HepG2 (cell line): ENCODE measurements around the gene CASKIN2. TPM values are rescaled to one million over a fixed set of nuclear protein-coding genes. Genes with fewer than 3 reads are reported as not detected.

Experiments
- ATRX ChIP-seq: sonication (generic); formaldehyde crosslinking; IDR thresholded peaks from 2 replicates; pipeline ENCODE4 v1.4.0; 2020; ENCODE audit warnings: missing genetic modification reagents, borderline replicate concordance
- CEBPB ChIP-seq: IDR thresholded peaks from 2 replicates; pipeline ENCODE4 v1.6.1; 2011; ENCODE audit warnings: low read depth, low read length, improper control_type of control experiment, borderline replicate concordance
- FLYWCH1 ChIP-seq: sonication (generic); formaldehyde crosslinking; IDR thresholded peaks from 2 replicates; pipeline ENCODE4 v1.8.1; 2023; ENCODE audit warnings: mild to moderate bottlenecking, missing genetic modification reagents
- GLI4 ChIP-seq: sonication (generic); formaldehyde crosslinking; IDR thresholded peaks from 2 replicates; pipeline ENCODE4 v1.5.1; 2020; ENCODE audit warnings: missing genetic modification reagents, mild to moderate bottlenecking, moderate library complexity, borderline replicate concordance
- KLF11 ChIP-seq: IDR thresholded peaks from 2 replicates; pipeline ENCODE4 v1.6.1; 2016; ENCODE audit warnings: missing compliant biosample characterization
- MTA3 ChIP-seq: sonication (generic); formaldehyde crosslinking; IDR thresholded peaks from 2 replicates; pipeline ENCODE4 v1.4.0; 2020; ENCODE audit warnings: missing genetic modification reagents
- NR1H2 ChIP-seq: sonication (generic); formaldehyde crosslinking; IDR thresholded peaks from 2 replicates; pipeline ENCODE4 v1.8.1; 2022; ENCODE audit warnings: low read depth, missing genetic modification reagents, borderline replicate concordance
- PAX8 ChIP-seq: sonication (generic); formaldehyde crosslinking; IDR thresholded peaks from 2 replicates; pipeline ENCODE4 v1.8.0; 2022; ENCODE audit warnings: mild to moderate bottlenecking, missing genetic modification reagents, borderline replicate concordance
- RFXANK ChIP-seq: IDR thresholded peaks from 2 replicates; pipeline ENCODE4 v1.6.1; 2016
- SRSF9 ChIP-seq: fragments of 200-400 bp; formaldehyde crosslinking; IDR thresholded peaks from 2 replicates; pipeline ENCODE4 v1.6.1; 2018; ENCODE audit warnings: borderline replicate concordance, mild to moderate bottlenecking, low read depth, low read length; ENCODE audit not compliant: insufficient read depth, poor library complexity, severe bottlenecking
- TSC22D2 ChIP-seq: sonication (generic); formaldehyde crosslinking; IDR thresholded peaks from 2 replicates; pipeline ENCODE4 v1.5.1; 2020; ENCODE audit warnings: missing genetic modification reagents, mild to moderate bottlenecking, borderline replicate concordance
- ZBTB20 ChIP-seq: sonication (generic); formaldehyde crosslinking; IDR thresholded peaks from 2 replicates; pipeline ENCODE4 v1.8.1; 2023; ENCODE audit warnings: missing genetic modification reagents, low read depth, mild to moderate bottlenecking, borderline replicate concordance
- ZBTB7B ChIP-seq: sonication (generic); formaldehyde crosslinking; IDR thresholded peaks from 2 replicates; pipeline ENCODE4 v1.4.0; 2020; ENCODE audit warnings: missing genetic modification reagents
- ZFP36L1 ChIP-seq: sonication (generic); formaldehyde crosslinking; IDR thresholded peaks from 2 replicates; pipeline ENCODE4 v1.8.0; 2022; ENCODE audit warnings: mild to moderate bottlenecking, missing genetic modification reagents, moderate library complexity
- ZFP37 ChIP-seq: sonication (generic); formaldehyde crosslinking; IDR thresholded peaks from 2 replicates; pipeline ENCODE4 v1.4.0; 2020; ENCODE audit warnings: missing genetic modification reagents, borderline replicate concordance
- ZKSCAN5 ChIP-seq: sonication (generic); formaldehyde crosslinking; IDR thresholded peaks from 2 replicates; pipeline ENCODE4 v1.5.1; 2020; ENCODE audit warnings: mild to moderate bottlenecking, missing genetic modification reagents
- ZNF253 ChIP-seq: sonication (generic); formaldehyde crosslinking; IDR thresholded peaks from 2 replicates; pipeline ENCODE4 v1.8.0; 2022; ENCODE audit warnings: mild to moderate bottlenecking, missing genetic modification reagents, borderline replicate concordance
- ZNF33A ChIP-seq: sonication (generic); formaldehyde crosslinking; IDR thresholded peaks from 2 replicates; pipeline ENCODE4 v1.5.1; 2020; ENCODE audit warnings: missing genetic modification reagents, mild to moderate bottlenecking, moderate library complexity, borderline replicate concordance
- ZNF589 ChIP-seq: sonication (generic); formaldehyde crosslinking; conservative IDR thresholded peaks from 2 replicates; pipeline ENCODE4 v1.8.0; 2022; ENCODE audit warnings: mild to moderate bottlenecking, moderate library complexity, missing genetic modification reagents
- ZNF775 ChIP-seq: sonication (generic); formaldehyde crosslinking; IDR thresholded peaks from 2 replicates; pipeline ENCODE4 v1.4.0; 2020; ENCODE audit warnings: missing genetic modification reagents, mild to moderate bottlenecking, moderate library complexity, borderline replicate concordance
- polyA plus RNA-seq, 8 experiments: library from polyadenylated mRNA; depleted of rRNA in 3 of 8; stranded (reverse) in 7 of 8; unstranded in 1 of 8; fragments of >200 nt; fragmentation: Illumina TruSeq in 4 of 8; extraction: Trizol in 4 of 8; gene quantifications; 2 replicates each; pipeline versions ENCODE4 v1.2.1 to v1.2.3, GENCODE V29; 2011 to 2016; ENCODE audit warnings: low read depth in 4 of 8, missing spikeins in 1 of 8, mixed read lengths in 1 of 8; ENCODE audit not compliant: insufficient read depth in 1 of 8
- total RNA-seq, 5 experiments: library from RNA; depleted of rRNA; stranded (reverse); fragments of >200 nt; fragmentation: Illumina TruSeq; extraction: Trizol; gene quantifications; 2 replicates each; pipeline ENCODE4 v1.2.3, GENCODE V29; 2016; ENCODE audit warnings: low read depth in 1 of 5
- TF ChIP-seq, protein P1 (sequence below): sonication (generic); IDR thresholded peaks from 2 replicates; pipeline ENCODE4 v1.6.1; 2016; ENCODE audit warnings: low read depth, borderline replicate concordance
- TF ChIP-seq, protein P2 (sequence below): sonication (generic); formaldehyde crosslinking; IDR thresholded peaks from 2 replicates; pipeline ENCODE4 v1.4.0; 2020; ENCODE audit warnings: mild to moderate bottlenecking, missing genetic modification reagents
- TF ChIP-seq, protein P3 (sequence below): sonication (generic); formaldehyde crosslinking; IDR thresholded peaks from 2 replicates; pipeline ENCODE4 v1.4.0; 2020; ENCODE audit warnings: missing genetic modification reagents, borderline replicate concordance
- TF ChIP-seq, protein P4 (sequence below): IDR thresholded peaks from 2 replicates; pipeline ENCODE4 v1.6.1; 2016; ENCODE audit warnings: control low read depth
- TF ChIP-seq, protein P5 (sequence below): sonication (generic); formaldehyde crosslinking; IDR thresholded peaks from 2 replicates; pipeline ENCODE4 v1.4.0; 2020; ENCODE audit warnings: mild to moderate bottlenecking, missing genetic modification reagents

The CASKIN2 gene
- total and polyA plus RNA-seq, 2 of the 13 experiments (the other 11 are each of a cell fraction or from before 2014, with no cell fraction given): 5.2 to 7.8 TPM

DNA sequence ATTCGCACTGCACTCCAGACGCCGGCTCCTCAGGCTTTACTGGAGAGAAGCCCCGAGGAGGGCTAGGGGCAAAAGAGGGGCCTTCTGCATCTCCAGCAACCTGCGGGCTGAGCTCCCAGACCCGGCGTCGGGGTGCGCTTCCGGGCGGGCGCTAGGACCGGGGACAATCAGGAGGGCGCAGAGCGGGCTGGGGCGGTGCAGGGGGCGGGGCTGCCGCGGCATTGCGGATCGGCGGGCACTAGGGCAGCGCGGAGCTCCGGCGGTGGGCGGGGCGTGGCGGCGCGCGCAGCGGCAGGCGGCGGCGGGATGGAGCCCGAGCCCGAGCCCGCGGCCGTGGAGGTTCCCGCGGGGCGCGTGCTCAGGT lies 900 bp upstream of the CASKIN2 start, which contains the start of gene TSEN54 (continued):
- TF ChIP-seq SRSF9: no peak
- TF ChIP-seq ZKSCAN5 (CRISPR knock-in tag): no peak
- no peak; the same call in 1 of the 2 replicates for TF ChIP-seq ZFP36L1 (CRISPR knock-in tag)
- no peak for TF ChIP-seq ZNF775
- TF ChIP-seq, protein P1, sequence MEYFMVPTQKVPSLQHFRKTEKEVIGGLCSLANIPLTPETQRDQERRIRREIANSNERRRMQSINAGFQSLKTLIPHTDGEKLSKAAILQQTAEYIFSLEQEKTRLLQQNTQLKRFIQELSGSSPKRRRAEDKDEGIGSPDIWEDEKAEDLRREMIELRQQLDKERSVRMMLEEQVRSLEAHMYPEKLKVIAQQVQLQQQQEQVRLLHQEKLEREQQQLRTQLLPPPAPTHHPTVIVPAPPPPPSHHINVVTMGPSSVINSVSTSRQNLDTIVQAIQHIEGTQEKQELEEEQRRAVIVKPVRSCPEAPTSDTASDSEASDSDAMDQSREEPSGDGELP: peak; percentile 21; the same call in 1 of the 2 replicates
- TF ChIP-seq, protein P2, sequence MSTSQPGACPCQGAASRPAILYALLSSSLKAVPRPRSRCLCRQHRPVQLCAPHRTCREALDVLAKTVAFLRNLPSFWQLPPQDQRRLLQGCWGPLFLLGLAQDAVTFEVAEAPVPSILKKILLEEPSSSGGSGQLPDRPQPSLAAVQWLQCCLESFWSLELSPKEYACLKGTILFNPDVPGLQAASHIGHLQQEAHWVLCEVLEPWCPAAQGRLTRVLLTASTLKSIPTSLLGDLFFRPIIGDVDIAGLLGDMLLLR: no peak
- no peak for TF ChIP-seq ZBTB20 (CRISPR knock-in tag)
- no peak for TF ChIP-seq ZNF589
- TF ChIP-seq, protein P3, sequence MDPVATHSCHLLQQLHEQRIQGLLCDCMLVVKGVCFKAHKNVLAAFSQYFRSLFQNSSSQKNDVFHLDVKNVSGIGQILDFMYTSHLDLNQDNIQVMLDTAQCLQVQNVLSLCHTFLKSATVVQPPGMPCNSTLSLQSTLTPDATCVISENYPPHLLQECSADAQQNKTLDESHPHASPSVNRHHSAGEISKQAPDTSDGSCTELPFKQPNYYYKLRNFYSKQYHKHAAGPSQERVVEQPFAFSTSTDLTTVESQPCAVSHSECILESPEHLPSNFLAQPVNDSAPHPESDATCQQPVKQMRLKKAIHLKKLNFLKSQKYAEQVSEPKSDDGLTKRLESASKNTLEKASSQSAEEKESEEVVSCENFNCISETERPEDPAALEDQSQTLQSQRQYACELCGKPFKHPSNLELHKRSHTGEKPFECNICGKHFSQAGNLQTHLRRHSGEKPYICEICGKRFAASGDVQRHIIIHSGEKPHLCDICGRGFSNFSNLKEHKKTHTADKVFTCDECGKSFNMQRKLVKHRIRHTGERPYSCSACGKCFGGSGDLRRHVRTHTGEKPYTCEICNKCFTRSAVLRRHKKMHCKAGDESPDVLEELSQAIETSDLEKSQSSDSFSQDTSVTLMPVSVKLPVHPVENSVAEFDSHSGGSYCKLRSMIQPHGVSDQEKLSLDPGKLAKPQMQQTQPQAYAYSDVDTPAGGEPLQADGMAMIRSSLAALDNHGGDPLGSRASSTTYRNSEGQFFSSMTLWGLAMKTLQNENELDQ (CRISPR knock-in tag): no peak
- no peak for TF ChIP-seq ZFP37 (CRISPR knock-in tag)
- TF ChIP-seq KLF11 (CRISPR knock-in tag): no peak
- TF ChIP-seq ATRX (CRISPR knock-in tag): no peak
- TF ChIP-seq, protein P4, sequence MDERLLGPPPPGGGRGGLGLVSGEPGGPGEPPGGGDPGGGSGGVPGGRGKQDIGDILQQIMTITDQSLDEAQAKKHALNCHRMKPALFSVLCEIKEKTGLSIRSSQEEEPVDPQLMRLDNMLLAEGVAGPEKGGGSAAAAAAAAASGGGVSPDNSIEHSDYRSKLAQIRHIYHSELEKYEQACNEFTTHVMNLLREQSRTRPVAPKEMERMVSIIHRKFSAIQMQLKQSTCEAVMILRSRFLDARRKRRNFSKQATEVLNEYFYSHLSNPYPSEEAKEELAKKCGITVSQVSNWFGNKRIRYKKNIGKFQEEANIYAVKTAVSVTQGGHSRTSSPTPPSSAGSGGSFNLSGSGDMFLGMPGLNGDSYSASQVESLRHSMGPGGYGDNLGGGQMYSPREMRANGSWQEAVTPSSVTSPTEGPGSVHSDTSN: no peak
- TF ChIP-seq NR1H2 (CRISPR knock-in tag): no peak
- TF ChIP-seq MTA3 (CRISPR knock-in tag): no peak
- TF ChIP-seq ZNF33A (CRISPR knock-in tag): no peak
- TF ChIP-seq TSC22D2 (CRISPR knock-in tag): no peak
- TF ChIP-seq ZBTB7B (CRISPR knock-in tag): no peak
- no peak for TF ChIP-seq GLI4 (CRISPR knock-in tag)
- TF ChIP-seq, protein P5, sequence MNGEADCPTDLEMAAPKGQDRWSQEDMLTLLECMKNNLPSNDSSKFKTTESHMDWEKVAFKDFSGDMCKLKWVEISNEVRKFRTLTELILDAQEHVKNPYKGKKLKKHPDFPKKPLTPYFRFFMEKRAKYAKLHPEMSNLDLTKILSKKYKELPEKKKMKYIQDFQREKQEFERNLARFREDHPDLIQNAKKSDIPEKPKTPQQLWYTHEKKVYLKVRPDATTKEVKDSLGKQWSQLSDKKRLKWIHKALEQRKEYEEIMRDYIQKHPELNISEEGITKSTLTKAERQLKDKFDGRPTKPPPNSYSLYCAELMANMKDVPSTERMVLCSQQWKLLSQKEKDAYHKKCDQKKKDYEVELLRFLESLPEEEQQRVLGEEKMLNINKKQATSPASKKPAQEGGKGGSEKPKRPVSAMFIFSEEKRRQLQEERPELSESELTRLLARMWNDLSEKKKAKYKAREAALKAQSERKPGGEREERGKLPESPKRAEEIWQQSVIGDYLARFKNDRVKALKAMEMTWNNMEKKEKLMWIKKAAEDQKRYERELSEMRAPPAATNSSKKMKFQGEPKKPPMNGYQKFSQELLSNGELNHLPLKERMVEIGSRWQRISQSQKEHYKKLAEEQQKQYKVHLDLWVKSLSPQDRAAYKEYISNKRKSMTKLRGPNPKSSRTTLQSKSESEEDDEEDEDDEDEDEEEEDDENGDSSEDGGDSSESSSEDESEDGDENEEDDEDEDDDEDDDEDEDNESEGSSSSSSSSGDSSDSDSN: peak; percentile 63; the same call in 1 of the 2 replicates
- TF ChIP-seq PAX8 (CRISPR knock-in tag): no peak
- TF ChIP-seq RFXANK (CRISPR knock-in tag): no peak
- TF ChIP-seq FLYWCH1 (CRISPR knock-in tag): no peak
- no peak for TF ChIP-seq CEBPB
- TF ChIP-seq ZNF253 (CRISPR knock-in tag): no peak
